Osteoblast (primary cell): Measurements from ENCODE around the gene CROT. TPM values are rescaled to one million over a fixed set of nuclear protein-coding genes. Genes with fewer than 3 reads are reported as not detected.
"Not testable (repeated sequence)": the region's sequence is repeated elsewhere in the genome, so short reads cannot be mapped to it uniquely, and the experiment has no call there.

Experiments used
- DNase-seq: peaks from one replicate; pipeline ENCODE4 v3.0.0; 2011; ENCODE audit warnings: low spot score, mixed read lengths; ENCODE audit not compliant: insufficient read length; ENCODE audit errors: missing footprints
- H2AFZ ChIP-seq: 2 replicates; pipeline ENCODE4 v1.6.0; 2011; ENCODE audit warnings: mild to moderate bottlenecking, low read length
- H3K27ac ChIP-seq: 2 replicates; pipeline ENCODE4 v1.5.1; 2011; ENCODE audit warnings: mild to moderate bottlenecking, low read depth, low read length, moderate library complexity
- H3K27me3 ChIP-seq: 2 replicates; pipeline ENCODE4 v1.6.0; 2012; ENCODE audit warnings: mild to moderate bottlenecking, control low read depth, inconsistent platforms, low read length, moderate library complexity; ENCODE audit not compliant: insufficient read depth
- H3K36me3 ChIP-seq: 2 replicates; pipeline ENCODE4 v1.5.1; 2011; ENCODE audit warnings: mild to moderate bottlenecking, low read length, control low read depth, moderate library complexity; ENCODE audit not compliant: insufficient read depth
- H3K4me1 ChIP-seq: 2 replicates; pipeline ENCODE4 v1.5.1; 2011; ENCODE audit warnings: mild to moderate bottlenecking, low read length, control low read depth, moderate library complexity; ENCODE audit not compliant: insufficient read depth
- H3K4me2 ChIP-seq: 2 replicates; pipeline ENCODE4 v1.6.0; 2011; ENCODE audit warnings: mild to moderate bottlenecking, low read length; ENCODE audit not compliant: insufficient read depth
- H3K4me3 ChIP-seq: fragments of 200-600 bp; sonication (generic); 3 replicates; pipeline ENCODE4 v1.5.1; 2012; ENCODE audit warnings: mild to moderate bottlenecking, low read length, inconsistent platforms; ENCODE audit not compliant: insufficient read depth
- H3K79me2 ChIP-seq: 2 replicates; pipeline ENCODE4 v1.6.0; 2012; ENCODE audit warnings: mild to moderate bottlenecking, low read length, control low read depth, inconsistent platforms; ENCODE audit not compliant: insufficient read depth
- H3K9me3 ChIP-seq: 2 replicates; pipeline ENCODE4 v1.5.1; 2011; ENCODE audit warnings: low read depth, low read length, control low read depth
- H4K20me1 ChIP-seq: 2 replicates; pipeline ENCODE4 v1.6.0; 2012; ENCODE audit warnings: mild to moderate bottlenecking, low read length, control low read depth; ENCODE audit not compliant: insufficient read depth
- CTCF ChIP-seq: IDR thresholded peaks from 2 replicates; pipeline ENCODE4 v1.5.1; 2011; ENCODE audit warnings: mild to moderate bottlenecking, low read depth, low read length, moderate library complexity; ENCODE audit errors: extremely low read depth
- total RNA-seq: library from RNA; depleted of rRNA; stranded (reverse); fragments of >200 nt; gene quantifications from 2 replicates; pipeline ENCODE4 v1.2.3, GENCODE V29; 2012

CROT gene
- total RNA-seq, 1 donor = 14.8 TPM

- Histone ChIP-seq H3K4me1 (peaks cover 20% of the 10 kb centered on the region), H3K9me3 (no peaks in the 10 kb centered on the region), H3K4me3 (peak overlapping the region; percentile 57), H2AFZ (peak overlapping the region; percentile 95), H3K4me2 (peak overlapping the region; percentile 65), H4K20me1 (no peaks in the 10 kb centered on the region), H3K36me3 (no peaks in the 10 kb centered on the region), H3K79me2 (no peaks in the 10 kb centered on the region), H3K27me3 (no peaks in the 10 kb centered on the region), H3K27ac (no peak overlapping the region)
- DNase-seq = no peak
- TF ChIP-seq CTCF = no peak
Observed at GRCh38 chr7:87318741-87319140, 26.7 kb upstream of the CROT start.

- not testable (repeated sequence) for H3K27ac ChIP-seq, H3K36me3 ChIP-seq, DNase-seq, H3K27me3 ChIP-seq, H3K9me3 ChIP-seq, H3K79me2 ChIP-seq, H4K20me1 ChIP-seq
- Histone ChIP-seq H3K4me1 (peaks cover 20% of the 10 kb centered on the region), H3K4me3 (peak overlapping the region; percentile 57), H2AFZ (peak overlapping the region; percentile 95), H3K4me2 (peak overlapping the region; percentile 65)
Observed at GRCh38 chr7:87319154-87319581, 26.3 kb upstream of the CROT start.

GRCh38 chr7:87322912-87323311, 22.6 kb upstream of the CROT start:
- H3K4me2 ChIP-seq = no peak overlapping the region
- H3K36me3 ChIP-seq = no peaks in the 10 kb centered on the region
- no peak overlapping the region for H2AFZ ChIP-seq
- TF ChIP-seq CTCF = no peak
- no peaks in the 10 kb centered on the region for H3K79me2 ChIP-seq
- no peaks in the 10 kb centered on the region for H4K20me1 ChIP-seq
- H3K27me3 ChIP-seq = no peaks in the 10 kb centered on the region
- H3K4me3 ChIP-seq = no peak overlapping the region
- H3K4me1 ChIP-seq = peaks cover 6% of the 10 kb centered on the region
- no peak for DNase-seq
- H3K9me3 ChIP-seq = no peaks in the 10 kb centered on the region
- H3K27ac ChIP-seq = no peak overlapping the region

- Histone ChIP-seq H3K4me2 (no peak overlapping the region), H3K79me2 (no peaks in the 10 kb centered on the region), H3K36me3 (no peaks in the 10 kb centered on the region), H3K4me1 (no peaks in the 10 kb centered on the region), H4K20me1 (no peaks in the 10 kb centered on the region), H3K4me3 (no peak overlapping the region), H2AFZ (no peak overlapping the region), H3K27me3 (no peaks in the 10 kb centered on the region), H3K9me3 (peaks cover 3% of the 10 kb centered on the region), H3K27ac (no peak overlapping the region)
- peak; percentile 12 for TF ChIP-seq CTCF
- no peak for DNase-seq
Observed at GRCh38 chr7:87325576-87326370, 19.7 kb upstream of the CROT start.
